Fibroblast of lung (primary cell): ENCODE measurements around the gene PRKCSH. TPM values are rescaled to one million over a fixed set of nuclear protein-coding genes. Genes with fewer than 3 reads are reported as not detected.
"Not testable (repeated sequence)": the region's sequence is repeated elsewhere in the genome, so short reads cannot be mapped to it uniquely, and the experiment has no call there.

ENCODE experiments used
- DNase-seq, 2 donors: peaks; one replicate each; pipeline versions ENCODE4 v3.0.0 to v3.0.0-alpha.2; 2010; ENCODE audit warnings: low read depth in 2 of 2
- H2AFZ ChIP-seq: 2 replicates; pipeline ENCODE4 v1.5.1; 2012; ENCODE audit warnings: low read length, control low read depth, inconsistent platforms
- H3K27ac ChIP-seq: 2 replicates; pipeline ENCODE4 v1.5.1; 2011; ENCODE audit warnings: low read length, control low read depth; ENCODE audit not compliant: insufficient read depth
- H3K27me3 ChIP-seq: 2 replicates; pipeline ENCODE4 v1.5.1; 2011; ENCODE audit warnings: mild to moderate bottlenecking, low read length; ENCODE audit not compliant: control insufficient read depth, insufficient read depth
- H3K36me3 ChIP-seq: 2 replicates; pipeline ENCODE4 v1.5.1; 2011; ENCODE audit warnings: low read length; ENCODE audit not compliant: control insufficient read depth, insufficient read depth
- H3K4me1 ChIP-seq: 2 replicates; pipeline ENCODE4 v1.5.1; 2011; ENCODE audit warnings: low read length; ENCODE audit not compliant: control insufficient read depth, insufficient read depth; ENCODE audit errors: extremely low read depth
- H3K4me2 ChIP-seq: 2 replicates; pipeline ENCODE4 v1.5.1; 2011; ENCODE audit warnings: low read length, control low read depth; ENCODE audit not compliant: insufficient read depth; ENCODE audit errors: extremely low read depth
- H3K4me3 ChIP-seq, 4 experiments: fragments of 200-600 bp in 1 of 4; sonication (generic) in 1 of 4; replicated peaks in 1 of 4; 2 replicates each; pipeline ENCODE4 v1.5.1; 2011 to 2016; ENCODE audit warnings: low read length in 4 of 4, low read depth in 3 of 4, mild to moderate bottlenecking in 3 of 4, control low read depth in 2 of 4, inconsistent platforms in 1 of 4, mixed read lengths in 1 of 4; ENCODE audit not compliant: insufficient read depth in 1 of 4; ENCODE audit errors: control extremely low read depth in 1 of 4
- H3K79me2 ChIP-seq: 2 replicates; pipeline ENCODE4 v1.5.1; 2012; ENCODE audit warnings: mild to moderate bottlenecking, low read length, inconsistent platforms; ENCODE audit not compliant: control insufficient read depth, insufficient read depth
- H3K9ac ChIP-seq: 2 replicates; pipeline ENCODE4 v1.5.1; 2011; ENCODE audit warnings: mild to moderate bottlenecking, low read length, control low read depth; ENCODE audit not compliant: insufficient read depth
- H3K9me3 ChIP-seq: 2 replicates; pipeline ENCODE4 v1.5.1; 2012; ENCODE audit warnings: low read depth, low read length; ENCODE audit not compliant: control insufficient read depth, insufficient read depth
- H4K20me1 ChIP-seq: 2 replicates; pipeline ENCODE4 v1.5.1; 2011; ENCODE audit warnings: low read length; ENCODE audit not compliant: control insufficient read depth, insufficient read depth; ENCODE audit errors: extremely low read depth
- CTCF ChIP-seq, 2 donors: IDR thresholded peaks in 1 of 2; conservative IDR thresholded peaks in 1 of 2; 1 replicate in 1 of 2; 2 replicates in 1 of 2; pipeline ENCODE4 v1.5.1; 2011 to 2012; ENCODE audit warnings: low read length in 2 of 2, control low read depth in 1 of 2, inconsistent platforms in 1 of 2, low read depth in 1 of 2, mild to moderate bottlenecking in 1 of 2
- EZH2 ChIP-seq: IDR thresholded peaks from 2 replicates; pipeline ENCODE4 v1.5.1; 2012; ENCODE audit warnings: low read length, control low read depth, mild to moderate bottlenecking; ENCODE audit errors: missing control alignments
- polyA plus RNA-seq, 2 donors: library from polyadenylated mRNA; depleted of rRNA in 1 of 2; stranded (reverse) in 1 of 2; unstranded in 1 of 2; fragments of >200 nt; gene quantifications; 2 replicates each; pipeline ENCODE4 v1.2.1, GENCODE V29; 2011 to 2012; ENCODE audit warnings: missing spikeins in 1 of 2
- total RNA-seq: library from RNA; depleted of rRNA; stranded (reverse); fragments of >200 nt; gene quantifications from 2 replicates; pipeline ENCODE4 v1.2.1, GENCODE V29; 2014

PRKCSH gene
- total and polyA plus RNA-seq, 2 donors (not counting 1 experiment from before 2014, with no cell fraction given) = 117 to 134 TPM

GRCh38 chr19:11405846-11406643 is 29.4 kb upstream of the PRKCSH start:
- Histone ChIP-seq H3K36me3 (no peaks in the 10 kb centered on the region), H3K9me3 (no peaks in the 10 kb centered on the region), H3K27me3 (no peaks in the 10 kb centered on the region), H3K4me2 (no peak overlapping the region), H3K9ac (no peak overlapping the region), H3K27ac (no peak overlapping the region), H3K4me3 (no peak overlapping the region), H4K20me1 (no peaks in the 10 kb centered on the region), H2AFZ (no peak overlapping the region), H3K79me2 (no peaks in the 10 kb centered on the region), H3K4me1 (no peaks in the 10 kb centered on the region)
- DNase-seq = no peak
- TF ChIP-seq EZH2 (no peak), CTCF (conservative IDR thresholded peaks at IDR 0.05 in 1 of 2, IDR thresholded peaks at IDR 0.05 in 1 of 2; ENCODE audit: low read depth in 1 of 2, low read length in 2 of 2) (peak; percentile 20 to 30)

- H3K4me1 ChIP-seq, H4K20me1 ChIP-seq, H3K4me2 ChIP-seq, H3K9me3 ChIP-seq, H3K27ac ChIP-seq, H3K9ac ChIP-seq, H3K79me2 ChIP-seq, H3K4me3 ChIP-seq, H2AFZ ChIP-seq, H3K27me3 ChIP-seq, DNase-seq, H3K36me3 ChIP-seq: not testable (repeated sequence)
Observed at GRCh38 chr19:11406703-11407236, 28.7 kb upstream of the PRKCSH start.

DNA sequence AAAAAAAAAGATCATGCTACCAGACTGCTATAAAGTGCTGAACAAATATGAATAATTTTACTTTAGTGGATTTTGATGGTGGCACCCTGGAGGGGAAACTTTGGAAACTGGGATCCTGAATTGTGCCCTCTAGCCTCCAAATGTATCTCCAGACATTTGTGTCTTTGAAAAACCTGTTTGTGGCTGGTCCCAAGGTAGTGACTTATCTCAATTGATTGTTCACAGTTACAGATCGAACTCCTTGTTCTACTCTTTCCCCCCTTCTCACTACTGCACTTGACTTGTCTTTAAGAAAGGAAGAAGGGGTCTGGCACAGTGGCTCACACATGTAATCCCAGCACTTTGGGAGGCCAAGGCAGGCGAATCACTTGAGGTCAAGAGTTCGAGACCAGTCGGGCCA is 26.8 kb upstream of the PRKCSH start:
- no peaks in the 10 kb centered on the region for H3K9me3 ChIP-seq
- H3K79me2 ChIP-seq = no peaks in the 10 kb centered on the region
- no peak overlapping the region for H2AFZ ChIP-seq
- TF ChIP-seq EZH2 (no peak), CTCF (conservative IDR thresholded peaks at IDR 0.05 in 1 of 2, IDR thresholded peaks at IDR 0.05 in 1 of 2; ENCODE audit: low read depth in 1 of 2, low read length in 2 of 2) (no peak)
- no peak overlapping the region for H3K4me3 ChIP-seq
- DNase-seq = no peak
- no peaks in the 10 kb centered on the region for H3K36me3 ChIP-seq
- no peaks in the 10 kb centered on the region for H3K27me3 ChIP-seq
- no peak overlapping the region for H3K9ac ChIP-seq
- no peak overlapping the region for H3K27ac ChIP-seq
- H4K20me1 ChIP-seq = no peaks in the 10 kb centered on the region
- no peaks in the 10 kb centered on the region for H3K4me1 ChIP-seq
- H3K4me2 ChIP-seq = no peak overlapping the region
